Neural crest cell (in vitro differentiated cells): ENCODE data around the gene MEIOSIN. TPM values are rescaled to one million over a fixed set of nuclear protein-coding genes. Genes with fewer than 3 reads are reported as not detected.
"Not testable (repeated sequence)": the region's sequence is repeated elsewhere in the genome, so short reads cannot be mapped to it uniquely, and the experiment has no call there.

Experiments
- DNase-seq: peaks from one replicate; pipeline ENCODE4 v3.0.0; 2021; ENCODE audit warnings: low read depth, mixed read lengths, low spot score
- H3K27ac Mint-ChIP-seq: one replicate; pipeline ENCODE4 v1.8.0; 2021; ENCODE audit warnings: mild to moderate bottlenecking, mixed read lengths; ENCODE audit not compliant: unreplicated experiment
- H3K27me3 Mint-ChIP-seq: 2 replicates; pipeline ENCODE4 v1.8.0; 2021; ENCODE audit warnings: low read depth, mild to moderate bottlenecking, mixed read lengths
- H3K36me3 Mint-ChIP-seq: 2 replicates; pipeline ENCODE4 v1.8.0; 2021; ENCODE audit warnings: low read depth, mild to moderate bottlenecking, mixed read lengths
- H3K4me1 Mint-ChIP-seq: 2 replicates; pipeline ENCODE4 v1.8.0; 2021; ENCODE audit warnings: mixed read lengths
- H3K4me3 Mint-ChIP-seq: one replicate; pipeline ENCODE4 v1.8.0; 2021; ENCODE audit warnings: mild to moderate bottlenecking, mixed read lengths
- H3K9me3 Mint-ChIP-seq: 2 replicates; pipeline ENCODE4 v1.8.0; 2021; ENCODE audit warnings: mixed read lengths
- long read RNA-seq: library from polyadenylated mRNA; unstranded; transcript quantifications from one replicate; pipeline ENCODE4 v2.0.0, GENCODE V29; 2020
- total RNA-seq: library from RNA; stranded (reverse); gene quantifications from 2 replicates; pipeline ENCODE4 v1.2.1, GENCODE V29; 2021
- TF ChIP-seq, protein P1 (sequence below): fragments of 200-600 bp; sonication (generic); conservative IDR thresholded peaks from 2 replicates; pipeline ENCODE4 v1.5.0; 2021; ENCODE audit warnings: antibody characterized with exemption, mild to moderate bottlenecking

MEIOSIN gene, protein sequence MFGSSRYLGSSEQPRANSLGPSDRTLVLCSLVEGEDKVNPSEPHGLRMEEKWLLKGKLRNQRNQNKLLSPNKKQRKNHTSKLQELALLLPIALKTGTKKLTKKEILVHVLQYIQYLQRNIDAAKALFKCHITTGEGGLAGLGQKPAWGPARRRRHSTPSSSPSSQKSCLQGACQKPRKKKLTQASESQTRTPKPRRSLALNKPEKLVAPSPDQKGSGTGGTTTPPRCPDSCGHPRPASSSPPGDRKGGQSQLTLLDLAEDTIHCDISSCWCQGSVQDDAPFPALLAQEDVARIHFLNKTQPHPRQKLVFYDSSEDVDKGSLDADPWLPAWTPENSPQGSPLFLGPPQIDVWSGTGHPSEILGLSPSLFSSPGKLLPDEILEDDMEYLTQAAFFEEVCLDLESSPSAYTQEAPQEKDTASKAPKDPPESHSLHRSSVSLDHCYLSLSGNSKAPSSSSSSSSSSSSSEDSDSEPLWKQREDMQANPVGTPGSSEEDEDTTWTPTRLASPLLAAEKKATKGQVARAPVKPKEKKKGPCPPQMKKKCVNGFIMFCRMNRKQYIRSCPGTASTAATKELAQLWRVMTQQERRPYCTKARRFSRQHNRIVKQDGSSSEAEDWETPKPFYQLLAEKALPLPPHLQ
- not detected in 2 replicates for total RNA-seq
- long read RNA-seq, result 0 reads

DNA sequence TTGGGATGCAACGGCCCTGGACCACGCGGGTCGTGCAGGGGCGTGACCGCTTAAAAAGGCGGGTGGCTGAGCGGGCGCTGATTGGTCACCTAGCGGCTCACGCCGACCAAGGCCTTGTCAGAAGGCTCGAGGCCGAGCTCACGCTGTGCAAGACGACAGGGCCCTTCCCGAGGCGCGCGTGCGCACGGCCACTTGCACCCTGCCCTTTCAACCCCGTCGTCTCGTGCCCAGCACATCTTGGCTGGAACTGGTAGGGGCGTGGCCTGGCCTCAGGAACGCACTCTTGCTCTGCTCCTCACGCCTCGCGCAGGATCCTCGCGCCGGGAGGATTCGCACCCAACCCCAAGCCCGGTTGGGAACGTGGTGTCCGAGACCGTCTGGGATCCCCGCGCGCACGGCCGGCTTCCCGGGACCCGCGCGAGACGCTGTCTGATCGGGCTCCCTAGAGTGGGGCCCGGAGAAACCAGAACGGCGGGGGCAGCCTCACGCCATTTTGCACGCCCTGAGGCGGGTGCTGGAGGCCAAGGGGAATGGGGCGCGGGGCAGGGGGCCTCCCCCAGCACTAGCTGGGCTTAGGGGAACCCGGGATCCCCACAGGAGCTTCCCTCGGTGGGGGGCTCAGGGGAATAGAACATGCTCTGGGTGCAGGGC lies at the start of gene MEIOSIN:
Gene MEIOSIN (plus strand): TSS at position 280 of the 651 bp plus-strand sequence. CDS start 1,938 bp downstream, outside the sequence.
- peaks cover 19% of the 10 kb centered on the region for H3K4me1 Mint-ChIP-seq
- H3K27me3 Mint-ChIP-seq, result no peaks in the 10 kb centered on the region
- H3K36me3 Mint-ChIP-seq, result no peaks in the 10 kb centered on the region
- H3K4me3 Mint-ChIP-seq, result peak within 1 kb of the TSS; percentile 61
- H3K27ac Mint-ChIP-seq, result peak within 1 kb of the TSS; percentile 67
- TF ChIP-seq, protein P1, sequence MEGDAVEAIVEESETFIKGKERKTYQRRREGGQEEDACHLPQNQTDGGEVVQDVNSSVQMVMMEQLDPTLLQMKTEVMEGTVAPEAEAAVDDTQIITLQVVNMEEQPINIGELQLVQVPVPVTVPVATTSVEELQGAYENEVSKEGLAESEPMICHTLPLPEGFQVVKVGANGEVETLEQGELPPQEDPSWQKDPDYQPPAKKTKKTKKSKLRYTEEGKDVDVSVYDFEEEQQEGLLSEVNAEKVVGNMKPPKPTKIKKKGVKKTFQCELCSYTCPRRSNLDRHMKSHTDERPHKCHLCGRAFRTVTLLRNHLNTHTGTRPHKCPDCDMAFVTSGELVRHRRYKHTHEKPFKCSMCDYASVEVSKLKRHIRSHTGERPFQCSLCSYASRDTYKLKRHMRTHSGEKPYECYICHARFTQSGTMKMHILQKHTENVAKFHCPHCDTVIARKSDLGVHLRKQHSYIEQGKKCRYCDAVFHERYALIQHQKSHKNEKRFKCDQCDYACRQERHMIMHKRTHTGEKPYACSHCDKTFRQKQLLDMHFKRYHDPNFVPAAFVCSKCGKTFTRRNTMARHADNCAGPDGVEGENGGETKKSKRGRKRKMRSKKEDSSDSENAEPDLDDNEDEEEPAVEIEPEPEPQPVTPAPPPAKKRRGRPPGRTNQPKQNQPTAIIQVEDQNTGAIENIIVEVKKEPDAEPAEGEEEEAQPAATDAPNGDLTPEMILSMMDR, result no peak
- no peak for DNase-seq
- no peaks in the 10 kb centered on the region for H3K9me3 Mint-ChIP-seq

DNA sequence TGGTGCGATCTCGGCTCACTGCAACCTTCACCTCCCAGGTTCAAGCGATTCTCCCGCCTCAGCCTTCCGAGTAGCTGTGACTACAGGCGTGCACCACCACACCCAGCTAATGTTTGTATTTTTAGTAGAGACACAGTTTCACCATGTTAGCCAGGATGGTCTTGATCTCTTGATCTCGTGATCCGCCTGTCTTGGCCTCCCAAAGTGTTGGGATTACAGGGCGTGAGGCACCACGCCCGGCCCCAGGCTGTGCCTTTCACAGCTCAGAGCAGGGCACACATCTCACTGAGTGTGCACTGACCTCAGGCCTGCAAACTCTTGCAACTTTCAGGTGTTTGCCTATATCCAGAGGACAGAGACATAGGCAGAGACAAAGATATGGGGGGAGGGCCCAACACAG lies 48.2 kb upstream of the MEIOSIN start:
- H3K36me3 Mint-ChIP-seq, H3K9me3 Mint-ChIP-seq, H3K4me1 Mint-ChIP-seq, H3K27ac Mint-ChIP-seq, DNase-seq: not testable (repeated sequence)
- H3K27me3 Mint-ChIP-seq, result peaks cover 13% of the 10 kb centered on the region
- H3K4me3 Mint-ChIP-seq, result peak overlapping the region; percentile 15

DNA sequence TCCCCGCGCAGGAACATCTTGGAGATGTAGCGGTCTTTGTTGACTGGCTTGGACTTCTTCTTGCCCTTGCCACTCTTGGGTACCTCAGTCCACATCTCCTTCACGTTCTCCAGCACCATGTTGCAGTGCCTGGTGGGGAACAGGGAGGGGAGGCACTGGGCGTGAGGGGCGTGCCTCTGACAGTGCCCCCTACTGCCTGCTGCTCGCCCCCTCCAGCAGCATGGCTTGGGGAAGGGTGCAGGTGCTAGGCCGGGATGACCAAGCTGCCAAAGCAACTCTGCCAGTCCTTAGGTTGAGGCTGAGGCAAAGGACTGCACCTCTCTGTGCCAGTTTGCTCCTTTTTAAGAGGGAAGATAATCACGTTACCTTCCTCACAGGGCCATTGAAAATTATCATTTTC lies 45.6 kb upstream of the MEIOSIN start:
- Mint-ChIP-seq H3K27me3 (no peaks in the 10 kb centered on the region), H3K27ac (no peak overlapping the region), H3K36me3 (peaks cover 7% of the 10 kb centered on the region), H3K9me3 (no peaks in the 10 kb centered on the region), H3K4me3 (peak overlapping the region; percentile 34), H3K4me1 (peaks cover 19% of the 10 kb centered on the region)
- TF ChIP-seq, protein P1, result no peak
- DNase-seq, result no peak

DNA sequence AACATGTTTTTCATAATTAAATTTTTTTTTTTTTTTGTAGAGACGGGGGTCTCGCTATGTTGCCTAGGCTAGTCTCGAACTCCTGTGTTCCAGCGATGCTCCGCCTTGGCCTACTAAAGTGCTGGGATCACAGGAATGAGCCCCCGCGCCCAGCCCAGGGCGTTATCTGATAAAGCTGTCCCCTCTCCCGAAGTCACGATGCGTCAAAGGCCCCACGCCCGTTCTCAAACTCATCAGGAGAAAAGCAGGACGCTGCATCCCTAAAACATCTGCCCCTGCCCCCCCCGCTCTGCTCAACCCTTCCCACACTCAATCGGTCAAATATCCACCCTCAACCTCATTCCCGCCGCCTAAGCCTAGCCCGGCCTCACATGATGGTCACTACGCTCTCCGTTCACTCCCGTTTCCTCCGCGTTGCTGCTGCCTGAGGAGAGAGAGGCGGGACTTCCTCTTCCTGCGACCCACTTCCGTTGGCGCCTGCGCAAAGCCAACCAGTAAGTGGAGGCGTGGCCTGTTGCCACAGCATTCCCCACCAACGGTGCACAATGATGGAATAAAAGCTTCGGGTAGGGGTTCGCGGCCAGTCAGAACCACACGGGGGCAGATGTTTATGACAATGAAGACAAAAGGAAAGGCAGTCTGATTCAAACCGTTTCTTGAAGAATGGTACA lies 41.6 kb upstream of the MEIOSIN start, which contains the start of gene SNRPD2:
Gene SNRPD2 (minus strand): TSS at position 438 of the 671 bp plus-strand sequence. CDS start 65 bp downstream, at position 373.
- H3K36me3 Mint-ChIP-seq, result peaks cover 7% of the 10 kb centered on the region
- H3K27ac Mint-ChIP-seq, result peak within 1 kb of the TSS; percentile 98
- H3K4me1 Mint-ChIP-seq, result peaks cover 28% of the 10 kb centered on the region
- DNase-seq, result peak; percentile 94
- TF ChIP-seq, protein P1, result peak; percentile 5
- H3K9me3 Mint-ChIP-seq, result no peaks in the 10 kb centered on the region
- no peaks in the 10 kb centered on the region for H3K27me3 Mint-ChIP-seq
- peak within 1 kb of the TSS; percentile 93 for H3K4me3 Mint-ChIP-seq

DNA sequence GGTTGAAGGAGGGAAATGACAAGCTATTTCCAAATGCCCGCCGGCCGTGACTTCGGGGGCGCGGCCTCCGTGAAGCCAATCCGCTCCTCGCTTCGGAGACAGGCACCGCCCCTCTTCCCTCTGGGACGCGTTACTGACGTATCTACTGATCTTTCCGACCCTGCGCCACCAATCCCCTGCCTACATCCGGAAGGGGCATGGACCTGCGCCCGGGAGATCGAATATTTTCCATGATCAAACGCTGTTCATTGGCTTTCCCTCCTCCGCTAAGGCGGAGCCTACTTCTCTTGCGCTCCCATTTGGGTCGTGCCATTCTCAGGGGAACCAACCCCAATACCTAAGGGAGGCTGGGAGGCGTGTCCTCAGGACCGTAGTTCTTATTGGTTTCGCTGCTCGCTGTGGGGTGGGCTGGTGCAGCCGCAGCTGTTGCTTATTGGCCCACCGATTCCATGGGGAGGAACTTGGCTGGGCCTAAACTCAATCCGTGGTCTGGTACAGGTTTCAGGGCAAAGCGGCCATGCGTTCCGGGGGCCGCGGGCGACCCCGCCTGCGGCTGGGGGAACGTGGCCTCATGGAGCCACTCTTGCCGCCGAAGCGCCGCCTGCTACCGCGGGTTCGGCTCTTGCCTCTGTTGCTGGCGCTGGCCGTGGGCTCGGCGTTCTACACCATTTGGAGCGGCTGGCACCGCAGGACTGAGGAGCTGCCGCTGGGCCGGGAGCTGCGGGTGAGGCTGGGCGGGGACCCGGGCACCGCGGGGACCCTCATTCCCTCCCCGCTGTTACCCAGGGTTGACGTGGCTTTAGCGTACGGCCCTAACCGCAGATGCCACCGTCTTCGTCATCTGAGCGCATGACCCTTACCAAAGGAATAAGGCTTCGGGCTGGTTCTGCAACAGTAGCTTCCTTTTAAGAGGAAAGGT lies 40.8 kb upstream of the MEIOSIN start, which contains the start of gene QPCTL:
Gene QPCTL (plus strand): TSS at position 480 of the 919 bp plus-strand sequence. CDS start 38 bp downstream, at position 518.
- Mint-ChIP-seq H3K36me3 (peaks cover 7% of the 10 kb centered on the region), H3K27ac (peak within 1 kb of the TSS; percentile 98)
- TF ChIP-seq, protein P1, result no peak

More for the DNA sequence above, 40.8 kb upstream of the MEIOSIN start, which contains the start of gene QPCTL:
- Mint-ChIP-seq H3K4me3 (peak within 1 kb of the TSS; percentile 93), H3K9me3 (no peaks in the 10 kb centered on the region), H3K27me3 (no peaks in the 10 kb centered on the region), H3K4me1 (peaks cover 28% of the 10 kb centered on the region)
- DNase-seq, result peak; percentile 89
